Measurements from ENCODE around the gene ANGPTL4. TPM values are rescaled to one million over a fixed set of nuclear protein-coding genes. Genes with fewer than 3 reads are reported as not detected.

The ANGPTL4 gene
- total RNA-seq, 2 experiments from 2014 or later, result not detected

GRCh38 chr19:8390617-8390981, 26.6 kb downstream of the ANGPTL4 start:
- POLR2A ChIA-PET, result interaction anchor here (1.0 to 2.1 kb wide), 7 partner anchors 23 to 181 kb away, joined by 3 to 26 read pairs (median 4); partner anchors contain the start of genes KANK3, MARCHF2, NDUFA7 and RPS28

GRCh38 chr19:8391198-8392016, 27.5 kb downstream of the ANGPTL4 start:
- Histone ChIP-seq H3K4me3 (ENCODE audit: low read length) (peak overlapping the region; percentile 82), H3K36me3 (ENCODE audit: insufficient read depth, low read length) (no peaks in the 10 kb centered on the region), H3K27ac (ENCODE audit: low read depth in 1 of 2, low read length in 2 of 2) (peak overlapping the region in 1 of 2 donors; percentile 23), H3K4me1 (ENCODE audit: insufficient read depth, low read length) (peaks cover 32% of the 10 kb centered on the region), H3K27me3 (ENCODE audit: control insufficient read depth in 1 of 2, insufficient read depth in 2 of 2, low read length in 2 of 2) (no peaks in the 10 kb centered on the region), H3K9me3 (ENCODE audit: control insufficient read depth in 1 of 2, insufficient read depth in 1 of 2, low read length in 2 of 2) (no peaks in the 10 kb centered on the region)
- Mint-ChIP-seq H3K4me1 (ENCODE audit: low read depth) (peaks cover 33% of the 10 kb centered on the region), H3K36me3 (ENCODE audit: low read depth) (peaks cover 15% of the 10 kb centered on the region), H3K27ac (peak overlapping the region; percentile 86), H3K4me3 (peak overlapping the region; percentile 84), H3K9me3 (no peaks in the 10 kb centered on the region), H3K27me3 (no peaks in the 10 kb centered on the region)
- ATAC-seq (ENCODE audit: poor library complexity) (no peak), DNase-seq (peak in 2 of 14 experiments; percentile 17 to 52)
- no peak for TF ChIP-seq CTCF (IDR thresholded peaks at IDR 0.05)
- CTCF ChIA-PET, result interaction anchor here (1.6 kb wide), 2 partner anchors 22 to 38 kb away, joined by 4 to 6 read pairs; partner anchors contain the start of gene MARCHF2
- POLR2A ChIA-PET, result interaction anchor here (1.2 to 2.1 kb wide), 3 partner anchors 22 to 122 kb away, joined by 4 to 26 read pairs (median 5); partner anchors contain the start of genes HNRNPM, MARCHF2 and ZNF414
- intact Hi-C loops (cut with DNase I, micrococcal nuclease), result loop anchor here (2.0 to 10.0 kb wide), 4 partner anchors 53 to 447 kb away; partner anchors contain the start of genes NDUFA7 (in 2 of the 2), RPS28 (in 2 of the 2), HNRNPM (in 1 of the 2) and MBD3L1 (in 1 of the 2)

More at GRCh38 chr19:8390617-8390981, 26.6 kb downstream of the ANGPTL4 start:
- CTCF ChIA-PET, result interaction anchor here (1.4 kb wide), 1 partner anchor 37 kb away, joined by 6 read pairs; no protein-coding TSS in a partner anchor
- intact Hi-C loops (cut with DNase I, micrococcal nuclease), result loop anchor here (1.0 to 10.0 kb wide), 5 partner anchors 23 to 446 kb away; partner anchors contain the start of genes MARCHF2 (in 2 of the 2), NDUFA7 (in 2 of the 2), RPS28 (in 2 of the 2) and HNRNPM (in 1 of the 2)
- Mint-ChIP-seq H3K4me1 (ENCODE audit: low read depth) (peaks cover 28% of the 10 kb centered on the region), H3K27ac (peak overlapping the region; percentile 86), H3K36me3 (ENCODE audit: low read depth) (peaks cover 13% of the 10 kb centered on the region), H3K9me3 (no peaks in the 10 kb centered on the region), H3K27me3 (no peaks in the 10 kb centered on the region), H3K4me3 (peak overlapping the region; percentile 84)
- ATAC-seq (ENCODE audit: poor library complexity), result peak; percentile 67
- Histone ChIP-seq H3K4me1 (ENCODE audit: insufficient read depth, low read length) (peaks cover 28% of the 10 kb centered on the region), H3K36me3 (ENCODE audit: insufficient read depth, low read length) (no peaks in the 10 kb centered on the region), H3K27ac (ENCODE audit: low read depth in 1 of 2, low read length in 2 of 2) (peak overlapping the region; percentile 91 to 92), H3K9me3 (ENCODE audit: control insufficient read depth in 1 of 2, insufficient read depth in 1 of 2, low read length in 2 of 2) (no peaks in the 10 kb centered on the region), H3K27me3 (ENCODE audit: control insufficient read depth in 1 of 2, insufficient read depth in 2 of 2, low read length in 2 of 2) (no peaks in the 10 kb centered on the region), H3K4me3 (ENCODE audit: low read length) (peak overlapping the region; percentile 82)
- TF ChIP-seq CTCF (IDR thresholded peaks at IDR 0.05), result no peak
- peak; percentile 82 to 93 (median 90) for DNase-seq

- Histone ChIP-seq H3K27ac (ENCODE audit: low read depth in 1 of 2, low read length in 2 of 2) (no peak overlapping the region), H3K4me1 (ENCODE audit: insufficient read depth, low read length) (peaks cover 39% of the 10 kb centered on the region), H3K4me3 (ENCODE audit: low read length) (no peak overlapping the region), H3K27me3 (ENCODE audit: control insufficient read depth in 1 of 2, insufficient read depth in 2 of 2, low read length in 2 of 2) (no peaks in the 10 kb centered on the region), H3K9me3 (ENCODE audit: control insufficient read depth in 1 of 2, insufficient read depth in 1 of 2, low read length in 2 of 2) (no peaks in the 10 kb centered on the region), H3K36me3 (ENCODE audit: insufficient read depth, low read length) (no peaks in the 10 kb centered on the region)
- intact Hi-C loops (cut with DNase I, micrococcal nuclease), result loop anchor here in 1 of 2 experiments (5.0 to 10.0 kb wide), 2 partner anchors 440 to 447 kb away; partner anchors contain the start of genes MBD3L1, TIMM44 and ZNF558
- ChIA-PET CTCF (interaction anchor here (1.6 kb wide), 2 partner anchors 21 to 38 kb away, joined by 4 to 6 read pairs; partner anchors contain the start of gene MARCHF2), POLR2A (interaction anchor here (1.5 kb wide), 1 partner anchor 53 kb away, joined by 5 read pairs; the partner anchor contains the start of gene HNRNPM)
- Mint-ChIP-seq H3K27ac (peak overlapping the region; percentile 46), H3K36me3 (ENCODE audit: low read depth) (peaks cover 21% of the 10 kb centered on the region), H3K27me3 (no peaks in the 10 kb centered on the region), H3K4me1 (ENCODE audit: low read depth) (peaks cover 40% of the 10 kb centered on the region), H3K9me3 (no peaks in the 10 kb centered on the region), H3K4me3 (peak overlapping the region; percentile 67)
- DNase-seq, result no peak
- ATAC-seq (ENCODE audit: poor library complexity), result no peak
- no peak for TF ChIP-seq CTCF (IDR thresholded peaks at IDR 0.05)
Measured at GRCh38 chr19:8392017-8392591, 28.1 kb downstream of the ANGPTL4 start.
